ENCODE data around the gene ITPKC.
"Not testable (repeated sequence)": the region's sequence is repeated elsewhere in the genome, so short reads cannot be mapped to it uniquely, and the experiment has no call there.

Gene ITPKC

GRCh38 chr19:40755791-40756190 is 38.9 kb downstream of the ITPKC start:
- no peak for DNase-seq
- intact Hi-C loops (cut with DNase I), result no loop called here

GRCh38 chr19:40756502-40757110 is 39.7 kb downstream of the ITPKC start:
- intact Hi-C loops (cut with DNase I), result no loop called here

GRCh38 chr19:40758491-40758890 is 41.6 kb downstream of the ITPKC start:
- no peak for DNase-seq
- intact Hi-C loops (cut with DNase I), result no loop called here

More at GRCh38 chr19:40756502-40757110, 39.7 kb downstream of the ITPKC start:
- no peak for DNase-seq

GRCh38 chr19:40759352-40759751 is 42.4 kb downstream of the ITPKC start:
- intact Hi-C loops (cut with DNase I), result no loop called here
- no peak for DNase-seq

- intact Hi-C loops (cut with DNase I), result no loop called here
- DNase-seq, result no peak
Observed at GRCh38 chr19:40762754-40763470, 46.0 kb downstream of the ITPKC start.

GRCh38 chr19:40763526-40763925 is 46.6 kb downstream of the ITPKC start:
- DNase-seq, result no peak
- intact Hi-C loops (cut with DNase I), result no loop called here

GRCh38 chr19:40763963-40764362 is 47.1 kb downstream of the ITPKC start:
- intact Hi-C loops (cut with DNase I), result no loop called here
- DNase-seq, result no peak

- intact Hi-C loops (cut with DNase I), result not testable (repeated sequence)
Observed at GRCh38 chr19:40766385-40766784, 49.5 kb downstream of the ITPKC start.

GRCh38 chr19:40768869-40769268 is 52.0 kb downstream of the ITPKC start:
- intact Hi-C loops (cut with DNase I), result no loop called here
- DNase-seq, result no peak

More at GRCh38 chr19:40766385-40766784, 49.5 kb downstream of the ITPKC start:
- not testable (repeated sequence) for DNase-seq

- DNase-seq; intact Hi-C loops (cut with DNase I): not testable (repeated sequence)
Observed at GRCh38 chr19:40771101-40771862, 54.4 kb downstream of the ITPKC start.

- DNase-seq, result no peak
- intact Hi-C loops (cut with DNase I), result no loop called here
Observed at GRCh38 chr19:40774916-40775631, 58.2 kb downstream of the ITPKC start, which contains the start of gene MIA. TSS of gene MIA (plus strand) at chr19:40775521. CDS start at chr19:40775543, 22 bp downstream.

- intact Hi-C loops (cut with DNase I), result no loop called here
- no peak for DNase-seq
Observed at GRCh38 chr19:40775632-40776022, 58.7 kb downstream of the ITPKC start.

GRCh38 chr19:40776364-40776763 is 59.5 kb downstream of the ITPKC start:
- no peak for DNase-seq
- intact Hi-C loops (cut with DNase I), result no loop called here

- intact Hi-C loops (cut with DNase I), result no loop called here
- peak; percentile 69 to 96 (median 90) for DNase-seq
Observed at GRCh38 chr19:40776932-40777644, 60.2 kb downstream of the ITPKC start.

- no peak for DNase-seq
- intact Hi-C loops (cut with DNase I), result no loop called here
Observed at GRCh38 chr19:40777645-40777936, 60.7 kb downstream of the ITPKC start.

GRCh38 chr19:40777937-40778705 is 61.2 kb downstream of the ITPKC start, which contains the start of gene RAB4B:
TSS of gene RAB4B (plus strand) at chr19:40778247. CDS start at chr19:40778376, 129 bp downstream.
- intact Hi-C loops (cut with DNase I), result no loop called here
- peak; percentile 100 for DNase-seq

- intact Hi-C loops (cut with DNase I), result loop anchor here (1.0 kb wide), 1 partner anchor 19 kb away; no protein-coding TSS in a partner anchor
- no peak for DNase-seq
Observed at GRCh38 chr19:40778706-40779284, 61.9 kb downstream of the ITPKC start.

GRCh38 chr19:40780582-40780981 is 63.7 kb downstream of the ITPKC start:
- no peak for DNase-seq
- intact Hi-C loops (cut with DNase I), result no loop called here

GRCh38 chr19:40781140-40781539 is 64.2 kb downstream of the ITPKC start:
- no peak for DNase-seq
- intact Hi-C loops (cut with DNase I), result no loop called here
